Measurements from ENCODE around the gene SLAMF8.

SLAMF8 gene

DNA sequence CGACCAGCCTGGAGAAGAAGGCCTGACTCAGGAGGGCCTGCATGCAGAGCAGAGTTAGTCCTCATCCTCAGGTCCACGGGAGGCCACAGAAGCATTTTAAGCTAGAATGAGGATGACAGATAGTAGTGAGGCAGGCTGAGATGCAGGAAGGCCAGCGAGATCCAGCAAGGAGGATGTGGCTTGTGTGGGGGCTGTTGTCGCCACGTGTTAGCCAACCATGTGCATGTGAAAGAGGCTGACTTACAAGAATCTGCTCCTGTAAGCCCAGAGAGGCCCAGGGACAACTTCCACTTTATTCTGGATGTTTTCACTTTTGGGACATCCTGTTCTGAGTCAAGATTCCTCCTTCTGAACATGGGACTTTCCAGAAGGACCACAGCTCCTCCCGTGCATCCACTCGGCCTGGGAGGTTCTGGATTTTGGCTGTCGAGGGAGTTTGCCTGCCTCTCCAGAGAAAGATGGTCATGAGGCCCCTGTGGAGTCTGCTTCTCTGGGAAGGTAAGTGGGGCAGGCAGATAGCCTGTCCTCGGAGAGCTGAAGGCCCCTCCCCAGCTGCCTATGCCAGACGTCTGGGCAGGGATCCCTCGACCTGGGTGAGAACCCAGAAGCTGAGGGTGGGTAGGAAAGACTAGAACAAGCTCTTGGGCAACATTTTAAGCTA is at the start of gene SLAMF8:
Gene SLAMF8, plus strand, starts transcription at position 433 of the 661 bp plus-strand sequence. Its CDS starts 26 bp downstream, at position 459.
- peak; percentile 95 for DNase-seq

DNA sequence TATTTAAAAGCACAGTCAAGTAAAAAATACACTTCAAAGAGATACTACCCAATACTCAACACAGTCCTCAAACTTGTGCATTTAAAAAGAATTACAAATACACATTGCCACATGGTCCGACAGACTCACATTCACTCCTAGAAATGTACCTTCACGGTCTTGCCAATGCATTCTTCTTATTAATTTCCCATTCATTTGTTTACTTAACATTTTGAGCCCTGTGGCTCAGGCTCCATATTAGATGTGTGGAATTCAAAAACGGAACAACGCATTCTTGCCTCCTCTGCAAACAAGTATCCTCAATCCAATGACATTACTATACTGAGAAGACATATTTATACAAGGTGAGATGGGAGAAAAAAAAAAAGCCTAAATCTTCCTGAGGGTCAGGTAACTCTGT is 48.4 kb upstream of the SLAMF8 start:
- DNase-seq = no peak

DNA sequence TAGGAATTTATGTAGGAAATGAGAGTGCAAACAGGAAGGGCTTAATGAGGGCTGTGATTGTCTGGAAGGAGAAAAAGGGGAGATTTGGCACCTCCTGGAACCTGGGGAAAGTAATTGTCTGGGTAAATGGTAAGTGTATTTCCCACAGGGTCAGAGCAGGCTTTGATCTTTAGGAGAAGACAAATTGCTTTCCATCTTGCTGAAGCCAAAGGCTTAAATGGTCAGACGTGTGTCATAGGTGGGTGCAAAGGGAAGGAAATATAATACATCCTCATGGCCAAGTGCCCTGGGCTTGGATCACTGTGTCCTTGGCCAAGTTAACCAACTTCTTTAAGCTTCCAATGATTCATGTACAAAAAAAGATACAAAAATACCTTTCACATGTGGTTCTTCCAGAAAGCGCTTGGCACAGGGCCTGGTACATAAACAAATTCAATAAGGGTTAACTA is 47.2 kb upstream of the SLAMF8 start:
- DNase-seq = no peak

DNA sequence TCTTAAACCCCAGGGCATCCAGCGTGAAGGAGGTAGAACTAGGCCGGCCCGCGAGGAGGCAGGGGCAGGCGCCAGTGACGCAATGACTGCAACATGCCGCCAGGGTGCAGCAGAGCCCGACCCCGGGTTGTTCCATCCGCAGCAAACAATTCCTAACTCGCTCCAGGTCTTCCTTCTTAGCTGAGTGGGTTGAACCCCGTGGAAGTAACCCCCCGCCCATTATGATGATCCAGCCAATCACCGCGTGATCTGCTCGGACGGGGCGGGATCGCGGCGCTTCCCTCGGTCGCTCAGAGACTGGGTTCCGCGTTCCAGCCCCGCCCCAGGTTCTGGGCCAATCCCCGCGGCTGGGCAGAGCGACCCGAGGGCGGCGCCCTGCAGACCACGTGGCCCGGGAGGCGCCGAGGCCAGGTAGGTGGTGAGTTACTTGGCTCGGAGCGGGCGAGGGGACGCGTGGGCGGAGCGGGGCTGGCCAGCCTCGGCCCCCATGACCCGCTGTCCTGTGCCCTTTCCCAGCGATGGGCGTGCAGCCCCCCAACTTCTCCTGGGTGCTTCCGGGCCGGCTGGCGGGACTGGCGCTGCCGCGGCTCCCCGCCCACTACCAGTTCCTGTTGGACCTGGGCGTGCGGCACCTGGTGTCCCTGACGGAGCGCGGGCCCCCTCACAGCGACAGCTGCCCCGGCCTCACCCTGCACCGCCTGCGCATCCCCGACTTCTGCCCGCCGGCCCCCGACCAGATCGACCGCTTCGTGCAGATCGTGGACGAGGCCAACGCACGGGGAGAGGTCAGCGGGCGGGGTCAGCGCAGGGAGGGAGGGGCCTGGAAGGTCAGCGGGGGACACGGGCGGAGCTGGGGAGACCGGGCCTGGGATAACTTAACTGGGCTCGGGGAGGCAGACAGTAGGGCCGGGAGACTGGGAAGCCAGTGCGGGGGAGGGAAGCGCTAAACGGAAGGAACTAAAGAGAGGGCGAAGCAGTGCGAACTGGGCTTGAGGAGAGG is 45.8 kb upstream of the SLAMF8 start, which contains the start of gene DUSP23:
Gene DUSP23, plus strand, starts transcription at position 380 of the 1,000 bp plus-strand sequence. Its CDS starts 139 bp downstream, at position 519.
- DNase-seq = peak; percentile 99

DNA sequence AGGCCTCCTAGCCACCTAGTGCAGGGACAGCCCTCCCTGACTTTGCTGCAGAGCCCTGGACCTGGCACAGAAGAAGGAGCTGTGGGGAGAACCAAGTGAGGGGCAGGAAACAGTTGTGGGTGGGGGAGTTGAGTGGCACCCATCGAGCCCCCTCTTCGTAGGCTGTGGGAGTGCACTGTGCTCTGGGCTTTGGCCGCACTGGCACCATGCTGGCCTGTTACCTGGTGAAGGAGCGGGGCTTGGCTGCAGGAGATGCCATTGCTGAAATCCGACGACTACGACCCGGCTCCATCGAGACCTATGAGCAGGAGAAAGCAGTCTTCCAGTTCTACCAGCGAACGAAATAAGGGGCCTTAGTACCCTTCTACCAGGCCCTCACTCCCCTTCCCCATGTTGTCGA is 44.7 kb upstream of the SLAMF8 start:
- DNase-seq = no peak

DNA sequence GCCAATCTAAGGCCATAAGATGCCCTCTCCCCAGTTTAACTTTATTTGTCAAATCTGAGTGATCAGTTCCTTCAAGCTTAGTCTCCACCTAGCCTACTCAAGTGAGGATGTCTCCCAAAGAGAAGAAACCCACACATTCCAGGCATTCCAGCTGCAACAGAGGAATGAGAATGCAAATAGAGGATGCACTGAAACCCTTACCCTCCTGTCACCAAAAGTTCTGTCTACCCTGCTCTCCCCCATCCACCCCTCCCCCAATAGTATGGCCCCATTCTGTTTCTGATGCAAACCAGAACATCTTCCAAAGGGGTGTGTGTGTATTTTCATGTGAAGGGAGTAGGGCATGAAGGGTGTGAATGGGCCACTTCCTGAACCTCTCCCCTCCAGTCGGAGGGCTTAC is 42.9 kb upstream of the SLAMF8 start:
- no peak for DNase-seq

DNA sequence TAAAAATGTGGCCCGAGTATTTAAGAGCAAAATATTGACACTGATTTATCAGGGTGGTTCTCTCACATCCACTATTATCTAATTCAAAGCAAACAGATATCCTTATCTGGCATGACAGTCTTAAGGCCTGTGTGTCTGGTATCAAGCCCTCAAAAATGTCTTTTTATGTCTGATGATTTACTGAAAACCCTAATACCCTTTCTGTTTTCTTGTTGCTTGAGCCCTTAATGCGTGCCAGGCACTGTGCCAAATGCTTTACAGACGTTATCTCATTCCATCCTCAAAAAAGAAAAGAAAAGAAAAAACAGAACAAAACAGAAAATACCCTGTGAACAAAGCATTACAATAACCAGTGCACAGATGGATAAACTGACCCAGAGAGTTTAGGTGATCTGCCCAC is 40.2 kb upstream of the SLAMF8 start:
- DNase-seq = no peak

DNA sequence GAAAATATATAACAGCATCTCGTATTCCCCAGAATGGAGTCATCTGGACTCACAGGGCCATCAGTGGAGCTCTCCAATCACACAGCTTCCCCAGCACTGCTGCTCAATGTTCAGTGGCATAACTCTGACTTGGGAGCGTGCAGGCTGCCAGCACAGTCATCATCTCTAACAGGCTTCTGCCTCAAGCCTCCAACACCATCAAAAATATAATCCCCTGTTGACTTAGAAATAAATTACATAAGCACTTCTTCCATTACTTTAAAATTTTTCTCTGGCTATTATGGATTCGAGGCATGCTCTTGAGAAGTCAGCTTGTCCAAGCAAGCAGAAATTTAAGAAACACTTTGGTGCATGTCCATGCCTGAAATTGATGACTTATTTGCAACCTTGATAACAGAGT is 39.7 kb upstream of the SLAMF8 start:
- no peak for DNase-seq

DNA sequence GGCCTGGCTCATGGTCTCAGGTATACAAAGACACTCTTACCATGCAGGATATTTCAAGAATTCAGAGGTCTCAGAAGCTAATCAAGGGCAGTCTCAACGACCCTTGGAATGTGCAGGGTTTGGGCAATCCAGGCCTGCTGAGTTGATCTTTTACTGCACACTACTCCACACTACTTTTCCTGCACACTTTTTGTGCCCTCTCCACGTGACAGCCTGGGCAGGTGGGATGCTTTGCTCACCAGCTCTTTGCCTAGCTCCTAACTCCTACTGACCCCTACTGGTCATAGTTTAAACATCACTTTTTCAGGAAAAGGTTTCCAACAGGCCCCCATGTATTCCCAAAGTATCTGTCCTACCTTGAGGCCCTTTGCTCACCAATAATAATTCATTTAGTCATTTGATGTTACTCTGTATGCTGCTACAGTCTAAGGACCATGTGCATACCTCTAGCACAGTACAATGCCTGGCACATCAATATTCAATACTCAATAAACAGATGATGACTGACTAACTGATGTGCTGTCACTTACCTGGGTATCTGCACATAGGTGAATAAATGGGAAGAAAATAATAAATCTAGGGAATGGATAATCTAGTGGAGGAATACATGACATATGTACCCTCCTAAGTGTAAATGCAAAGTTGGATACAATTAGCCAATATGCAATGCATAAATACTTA is 36.3 kb upstream of the SLAMF8 start:
- DNase-seq = peak; percentile 44

DNA sequence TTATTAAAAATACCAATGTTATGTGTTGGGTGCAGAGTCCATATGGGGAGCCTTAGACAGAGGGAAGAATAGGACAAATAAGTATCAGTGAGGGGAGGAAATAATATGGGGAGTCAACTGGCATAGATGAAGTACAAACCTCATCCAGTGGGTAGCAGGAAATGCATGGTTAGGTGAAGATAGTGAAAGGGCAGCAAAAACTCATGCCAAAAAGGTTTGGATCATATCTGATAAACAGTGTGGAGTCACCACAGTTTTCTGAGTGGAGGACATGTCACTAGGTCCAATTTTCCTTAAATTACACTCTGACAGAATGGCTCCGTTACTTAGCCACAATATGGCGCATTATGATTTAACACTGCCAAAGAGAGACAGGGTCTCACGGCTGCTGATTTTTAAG is 35.6 kb upstream of the SLAMF8 start:
- no peak for DNase-seq

DNA sequence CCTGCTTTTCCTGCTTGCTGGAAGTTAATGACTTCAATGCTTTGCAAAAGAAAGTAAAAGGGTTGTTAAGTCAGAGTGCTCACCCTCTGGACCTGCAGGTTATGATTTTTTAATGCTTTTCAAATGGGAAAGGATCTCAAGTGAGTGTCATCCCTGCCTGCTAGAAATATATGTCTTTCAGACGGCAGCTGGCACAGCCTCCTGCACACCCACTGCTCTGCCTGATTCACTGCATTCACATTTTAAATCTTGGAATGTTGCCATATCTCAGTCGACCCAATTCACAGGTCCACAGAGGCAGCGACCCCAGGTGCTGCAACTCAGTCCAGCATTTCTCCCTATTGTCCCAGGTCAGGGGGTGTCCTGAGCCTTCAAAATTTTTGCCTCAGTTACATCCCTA is 35.2 kb upstream of the SLAMF8 start:
- DNase-seq = no peak

DNA sequence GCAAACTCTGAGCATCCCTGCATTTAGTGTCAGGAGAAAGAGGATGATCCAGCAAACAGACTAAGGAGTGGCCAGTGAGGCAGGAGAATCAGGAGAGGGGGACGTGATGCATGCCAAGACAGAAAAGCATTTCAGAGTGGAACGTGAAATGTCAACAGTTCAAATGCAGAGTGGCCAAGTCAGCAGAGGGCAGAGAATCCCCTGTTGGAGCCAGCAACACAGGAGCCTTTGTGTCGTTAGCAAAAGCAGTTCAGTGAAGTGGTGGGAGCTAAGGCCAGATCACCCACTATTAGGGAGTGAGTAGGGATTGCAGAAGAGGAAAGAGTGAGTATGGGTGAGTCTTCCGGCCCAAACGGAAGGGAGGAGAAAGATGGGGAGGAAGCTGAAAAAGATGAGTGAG is 31.1 kb upstream of the SLAMF8 start:
- DNase-seq = no peak

DNA sequence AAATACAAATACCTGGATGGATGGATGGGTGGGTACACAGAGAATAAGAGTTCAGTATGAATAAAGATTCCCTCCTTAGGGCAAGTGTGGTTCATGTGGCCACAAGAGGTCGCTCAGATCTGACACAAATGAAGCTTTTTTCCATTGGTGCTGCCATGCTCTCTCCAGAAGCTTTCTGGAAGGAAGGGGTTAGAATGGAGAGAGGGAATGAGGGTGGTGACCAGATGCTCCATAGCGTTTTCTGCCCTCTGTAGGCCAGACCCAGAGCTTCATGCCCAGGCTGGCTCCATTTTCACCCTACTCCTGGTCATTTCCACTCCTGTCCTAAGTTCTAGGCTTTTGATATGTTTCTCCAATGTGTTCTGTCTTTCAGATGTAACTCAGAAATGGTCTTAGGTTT is 27.8 kb upstream of the SLAMF8 start:
- peak; percentile 79 for DNase-seq

DNA sequence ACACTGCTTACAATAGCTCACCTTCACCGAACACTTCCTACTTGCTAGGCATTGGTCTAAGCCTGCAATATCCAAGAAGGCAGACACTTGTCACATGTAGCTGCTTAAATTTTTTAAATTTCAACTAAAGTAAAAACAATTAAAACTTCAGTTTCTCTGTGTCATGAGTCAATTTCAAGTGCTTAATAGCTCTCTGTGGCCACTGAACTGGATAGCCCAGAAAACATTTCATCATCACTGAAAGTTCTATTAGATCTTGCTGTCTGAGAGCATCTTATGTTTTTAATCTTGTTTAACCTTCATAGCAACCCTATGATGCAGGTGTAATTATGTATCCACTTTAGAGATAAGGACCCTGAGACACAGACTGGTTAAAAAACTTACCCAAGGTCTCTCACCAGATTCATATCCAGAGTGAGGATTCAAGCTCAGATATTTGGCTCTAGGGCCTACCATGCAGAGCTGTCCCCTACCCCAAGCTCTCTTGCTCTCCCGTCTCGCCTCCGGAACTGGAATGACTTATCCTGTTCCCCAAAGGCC is 27.2 kb upstream of the SLAMF8 start:
- DNase-seq = no peak

DNA sequence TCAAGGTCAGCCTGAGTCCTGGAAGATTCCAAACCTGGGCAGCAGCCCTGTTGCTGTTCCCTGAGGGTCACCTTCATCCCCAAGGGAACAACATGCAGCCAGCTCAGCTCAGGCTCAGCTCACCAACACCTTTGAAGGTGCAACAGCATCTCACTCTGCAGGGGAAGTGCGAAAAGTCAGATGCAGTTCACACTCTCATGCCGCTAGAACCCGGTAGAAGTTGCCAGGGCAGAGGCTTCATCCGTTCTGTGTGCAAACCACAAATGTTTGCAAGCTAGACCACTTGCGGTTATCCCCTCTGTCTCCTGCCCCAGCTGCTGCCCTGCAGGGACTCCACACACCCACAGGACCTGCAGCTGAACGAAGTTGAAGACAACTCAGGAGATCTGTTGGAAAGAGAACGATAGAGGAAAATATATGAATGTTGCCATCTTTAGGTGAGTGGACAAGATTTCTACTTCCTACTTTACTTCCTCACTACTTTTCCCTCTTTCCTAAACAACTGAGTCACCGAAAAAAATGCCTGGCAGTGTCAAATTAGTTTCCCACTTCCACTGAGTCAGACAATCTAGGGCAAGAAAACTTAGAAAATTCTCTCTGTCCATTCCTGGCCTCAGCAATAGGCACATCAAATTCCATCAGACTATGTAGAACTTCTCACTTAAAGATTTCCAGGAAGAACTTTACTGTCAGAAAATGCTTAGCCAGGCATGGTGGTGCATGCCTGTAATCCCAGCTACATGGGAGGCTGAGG is 26.3 kb upstream of the SLAMF8 start:
- DNase-seq = no peak

DNA sequence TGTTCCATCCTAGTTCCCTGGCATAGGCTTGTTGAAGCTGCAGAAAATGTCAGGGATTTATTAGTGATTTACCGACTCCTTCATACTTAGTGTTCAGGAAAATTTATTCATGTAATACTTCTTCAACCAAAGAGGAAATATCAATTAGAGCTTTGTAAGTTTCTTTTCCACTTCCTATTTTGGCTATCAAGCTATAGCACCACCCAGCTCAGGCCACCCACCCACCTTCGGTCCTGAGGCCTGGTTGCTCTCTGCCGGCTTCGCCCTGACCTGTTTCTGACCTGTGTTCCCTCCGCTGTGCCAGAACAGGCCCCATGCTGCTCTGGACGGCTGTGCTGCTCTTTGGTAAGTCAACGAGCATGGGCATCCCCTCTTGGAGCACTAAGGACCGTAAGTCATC is 24.6 kb upstream of the SLAMF8 start, which contains the start of gene FCRL6:
Gene FCRL6, plus strand, starts transcription at position 250 of the 400 bp plus-strand sequence. Its CDS starts 65 bp downstream, at position 315.
- no peak for DNase-seq

DNA sequence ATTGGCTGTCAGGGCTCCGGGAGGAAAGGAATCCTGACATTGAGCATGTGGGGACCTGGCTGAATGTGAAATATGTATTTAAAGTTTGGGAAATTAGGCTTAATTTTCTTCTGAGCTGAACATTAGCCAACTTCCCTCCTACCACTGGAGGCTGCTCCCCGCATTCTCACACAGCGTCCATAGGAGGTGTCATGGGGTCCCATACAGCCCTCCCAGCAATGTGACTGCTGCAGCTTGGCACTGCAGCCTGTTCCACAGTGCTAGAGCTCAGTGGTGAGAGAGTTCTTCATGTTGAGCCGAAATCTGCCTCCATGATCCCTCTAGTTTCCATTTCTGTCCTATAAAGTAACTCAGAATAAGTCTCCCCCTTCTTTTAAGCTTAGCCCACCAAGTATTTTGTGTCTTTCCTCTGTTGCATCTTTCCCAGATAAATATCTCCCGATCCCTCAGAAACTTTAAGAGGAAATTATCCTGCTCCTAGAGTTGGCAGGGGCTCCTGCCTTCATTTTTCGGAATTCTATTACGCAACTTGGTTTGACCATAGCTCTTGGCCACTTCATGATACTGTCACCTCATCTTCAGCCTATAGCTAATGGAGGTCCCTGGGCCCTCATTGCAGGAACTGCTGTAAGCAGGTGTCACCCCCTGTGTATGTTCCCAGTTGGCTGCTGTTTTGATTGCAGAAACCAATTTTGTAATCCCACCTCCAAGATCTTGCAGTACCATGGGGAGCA is 22.6 kb upstream of the SLAMF8 start:
- no peak for DNase-seq

DNA sequence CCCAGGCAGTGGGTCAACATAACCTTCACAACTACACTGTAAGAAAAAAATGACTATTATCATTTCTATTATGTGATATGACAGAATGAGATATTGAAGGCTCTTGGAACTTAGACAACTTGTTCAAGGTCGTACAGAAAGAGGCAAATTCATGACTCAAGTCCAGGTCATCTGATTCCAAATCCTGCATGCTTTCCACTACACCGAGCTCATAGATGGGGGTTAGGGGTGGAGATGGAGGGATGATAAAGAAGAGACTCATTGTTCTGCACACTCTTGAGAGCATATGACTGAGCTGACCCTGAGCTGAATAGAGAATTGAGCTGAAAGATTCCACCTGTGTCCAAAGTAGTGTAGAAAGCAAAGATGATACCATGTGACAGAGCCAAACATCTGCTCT is 21.7 kb upstream of the SLAMF8 start:
- no peak for DNase-seq

DNA sequence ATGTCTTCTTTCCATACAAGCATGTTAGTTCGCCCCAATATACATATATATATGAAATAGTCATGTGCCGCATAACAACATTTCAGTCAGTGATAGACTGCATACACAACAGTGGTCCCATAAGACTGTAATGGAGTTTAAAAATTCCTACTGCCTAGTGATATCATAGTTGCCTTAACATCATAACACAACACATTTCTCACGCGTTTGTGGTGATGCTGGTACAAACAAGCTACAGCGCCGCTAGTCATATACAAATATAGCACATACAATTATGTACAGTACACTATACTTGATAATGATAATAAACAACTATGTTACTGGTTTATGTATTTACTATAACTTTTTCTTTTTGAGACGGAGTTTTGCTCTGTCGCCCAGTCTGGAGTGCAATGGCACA is 10.7 kb upstream of the SLAMF8 start:
- no peak for DNase-seq

DNA sequence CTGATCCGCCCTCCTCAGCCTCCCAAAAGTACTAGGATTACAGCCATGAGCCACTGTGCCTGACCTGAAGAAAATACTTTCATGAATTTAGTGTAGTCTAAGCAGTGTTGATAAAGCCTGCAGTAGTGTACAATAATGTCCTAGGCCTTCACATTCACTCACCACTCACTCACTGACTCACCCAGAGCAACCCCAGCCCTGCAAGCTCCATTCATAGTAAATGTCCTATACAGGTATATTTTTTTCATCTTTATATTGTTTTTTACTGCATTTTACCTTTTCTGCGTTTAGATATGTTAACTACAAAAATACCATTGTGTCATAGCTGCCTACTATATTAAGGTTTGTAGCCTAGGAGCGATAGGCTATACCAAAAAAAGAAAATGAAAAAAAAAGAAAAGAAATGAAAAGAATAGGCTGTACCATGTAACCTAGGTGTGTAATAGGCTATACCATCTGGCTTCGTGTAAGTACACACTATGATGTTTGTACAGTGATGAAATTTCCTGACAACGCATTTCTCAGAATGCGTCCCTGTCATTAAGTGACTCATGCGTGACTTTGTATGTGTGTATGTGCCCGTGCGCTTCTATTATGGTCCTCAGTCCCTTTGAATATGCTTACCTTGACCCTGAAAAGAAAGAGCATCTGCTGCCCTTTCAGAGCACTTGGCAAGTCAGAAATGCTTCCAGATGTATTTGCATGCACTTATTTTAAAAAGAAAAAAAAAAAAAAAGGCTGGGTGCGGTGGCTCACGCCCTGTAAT is 9.2 kb upstream of the SLAMF8 start:
- no peak for DNase-seq
